Activated gamma-delta T cell treated with Interleukin-2 at 50 U/mL for 16 hours (primary cell): Measurements from ENCODE around the gene PPP2R3A.

Source experiments
- DNase-seq: peaks from one replicate; pipeline ENCODE4 v3.0.0-alpha.2; 2020

PPP2R3A gene

GRCh38 chr3:136197159-136197793 is 231.7 kb downstream of the PPP2R3A start:
- no peak for DNase-seq
